Colonic mucosa (tissue), 4 donors: Measurements from ENCODE around the gene NCR1. TPM values are rescaled to one million over a fixed set of nuclear protein-coding genes. Genes with fewer than 3 reads are reported as not detected.
"Not testable (repeated sequence)": the region's sequence is repeated elsewhere in the genome, so short reads cannot be mapped to it uniquely, and the experiment has no call there.

Experiments used
- DNase-seq: peaks from one replicate; pipeline ENCODE4 v3.0.0-alpha.2; 2020
- H3K27ac ChIP-seq: fragments of 200-600 bp; one replicate; pipeline ENCODE4 v1.8.0; 2021
- H3K27me3 ChIP-seq: fragments of 200-600 bp; one replicate; pipeline ENCODE4 v1.8.0; 2021
- H3K36me3 ChIP-seq: fragments of 200-600 bp; one replicate; pipeline ENCODE4 v1.8.0; 2021
- H3K4me1 ChIP-seq: fragments of 200-600 bp; one replicate; pipeline ENCODE4 v1.8.0; 2021; ENCODE audit warnings: mild to moderate bottlenecking
- H3K4me3 ChIP-seq: fragments of 200-600 bp; one replicate; pipeline ENCODE4 v1.8.0; 2021
- H3K9ac ChIP-seq, 2 donors: one replicate each; pipeline ENCODE4 v1.7.0; 2013; ENCODE audit warnings: control low read depth in 2 of 2, low read depth in 2 of 2, low read length in 2 of 2
- H3K9me3 ChIP-seq: fragments of 200-600 bp; one replicate; pipeline ENCODE4 v1.8.0; 2021
- CTCF ChIP-seq: fragments of 200-600 bp; IDR thresholded peaks from one replicate; pipeline ENCODE4 v1.8.0; 2022; ENCODE audit warnings: antibody characterized with exemption, mild to moderate bottlenecking
- intact Hi-C: fragments of 100-400 bp; cut with DNase I; formaldehyde crosslinking; loops from one replicate; pipeline ENCODE4 v1.14.1; 2022
- total RNA-seq, 2 donors: library from RNA; stranded (reverse); fragmentation: NEBNext Ultra II Directional in 1 of 2; extraction: Animal tissue kit (Norgen Biotek cat#: 25700) in 1 of 2; gene quantifications; one replicate each; pipeline ENCODE4 v1.2.1, GENCODE V29; 2021
- donor health status: healthy.
- donor health status: DM: no; HTN: no; CAD: no.
- donor health status: DM: no; HTN: no; CAD: no.

The NCR1 gene
- total RNA-seq: not detected

- Histone ChIP-seq H3K9me3 (no peaks in the 10 kb centered on the region), H3K9ac (no peak within 1 kb of the TSS), H3K36me3 (no peaks in the 10 kb centered on the region), H3K4me3 (no peak within 1 kb of the TSS), H3K27ac (no peak within 1 kb of the TSS), H3K27me3 (no peaks in the 10 kb centered on the region), H3K4me1 (no peaks in the 10 kb centered on the region)
- no peak for TF ChIP-seq CTCF
- DNase-seq: no peak
- intact Hi-C loops: no loop called here
These were observed at the start of gene NCR1 for GRCh38 chr19:54905803-54906511. NCR1 (plus strand) TSS chr19:54906148; CDS start chr19:54906188, 40 bp downstream.

- H3K9me3 ChIP-seq, H3K27ac ChIP-seq, H3K36me3 ChIP-seq, H3K9ac ChIP-seq, H3K27me3 ChIP-seq, H3K4me1 ChIP-seq, H3K4me3 ChIP-seq, DNase-seq, intact Hi-C loops: not testable (repeated sequence)
These were observed 47.5 kb upstream of the NCR1 start for GRCh38 chr19:54858476-54858875.

- not testable (repeated sequence) for H3K27me3 ChIP-seq
These were observed 46.5 kb upstream of the NCR1 start for GRCh38 chr19:54859421-54859820.

GRCh38 chr19:54863459-54863858 is 42.5 kb upstream of the NCR1 start:
- intact Hi-C loops, H3K27me3 ChIP-seq, DNase-seq, H3K4me3 ChIP-seq, H3K4me1 ChIP-seq, H3K36me3 ChIP-seq, H3K9ac ChIP-seq, H3K27ac ChIP-seq, H3K9me3 ChIP-seq: not testable (repeated sequence)

More at GRCh38 chr19:54859421-54859820, 46.5 kb upstream of the NCR1 start:
- H3K9me3 ChIP-seq, H3K27ac ChIP-seq, H3K9ac ChIP-seq, DNase-seq, intact Hi-C loops, H3K4me1 ChIP-seq, H3K4me3 ChIP-seq, H3K36me3 ChIP-seq: not testable (repeated sequence)

- Histone ChIP-seq H3K27ac (no peak overlapping the region), H3K4me3 (no peak overlapping the region), H3K9me3 (no peaks in the 10 kb centered on the region), H3K36me3 (no peaks in the 10 kb centered on the region), H3K4me1 (no peaks in the 10 kb centered on the region), H3K9ac (no peak overlapping the region), H3K27me3 (no peaks in the 10 kb centered on the region)
- intact Hi-C loops: no loop called here
- DNase-seq: no peak
- TF ChIP-seq CTCF: no peak
These were observed 34.3 kb upstream of the NCR1 start for GRCh38 chr19:54871696-54872095.

- H3K27me3 ChIP-seq: no peaks in the 10 kb centered on the region
- no peaks in the 10 kb centered on the region for H3K36me3 ChIP-seq
- no peak for DNase-seq
- no peak within 1 kb of the TSS for H3K9ac ChIP-seq
- intact Hi-C loops: no loop called here
- TF ChIP-seq CTCF: no peak
- no peak within 1 kb of the TSS for H3K4me3 ChIP-seq
- H3K4me1 ChIP-seq: no peaks in the 10 kb centered on the region
- H3K9me3 ChIP-seq: no peaks in the 10 kb centered on the region
- no peak within 1 kb of the TSS for H3K27ac ChIP-seq
These were observed 32.0 kb upstream of the NCR1 start, which contains the start of gene FCAR for GRCh38 chr19:54873990-54874389. FCAR (plus strand) TSS chr19:54874235; CDS start chr19:54874290, 55 bp downstream.

GRCh38 chr19:54875506-54875905 is 30.4 kb upstream of the NCR1 start:
- no peak overlapping the region for H3K9ac ChIP-seq
- no peaks in the 10 kb centered on the region for H3K9me3 ChIP-seq
- no peak for DNase-seq
- H3K4me1 ChIP-seq: no peaks in the 10 kb centered on the region
- intact Hi-C loops: no loop called here
- no peaks in the 10 kb centered on the region for H3K36me3 ChIP-seq
- H3K27me3 ChIP-seq: no peaks in the 10 kb centered on the region
- H3K4me3 ChIP-seq: no peak overlapping the region
- no peak for TF ChIP-seq CTCF
- no peak overlapping the region for H3K27ac ChIP-seq
